Fibroblast of skin of left quadriceps (primary cell): Measurements from ENCODE around the gene SPATA31D1.
"Not testable (repeated sequence)": the region's sequence is repeated elsewhere in the genome, so short reads cannot be mapped to it uniquely, and the experiment has no call there.

ENCODE experiments used
- DNase-seq, 2 experiments: peaks; one replicate each; pipeline ENCODE4 v3.0.0-alpha.2; 2013; ENCODE audit warnings: low read depth in 2 of 2

Gene SPATA31D1

GRCh38 chr9:81988472-81988871, at the start of gene SPATA31D1:
SPATA31D1 (plus strand) TSS chr9:81988772; CDS start chr9:81988819, 47 bp downstream.
- DNase-seq = not testable (repeated sequence)

- DNase-seq = not testable (repeated sequence)
Observed at GRCh38 chr9:81943393-81943792, 45.2 kb upstream of the SPATA31D1 start, which contains the start of gene SPATA31D3. SPATA31D3 (plus strand) TSS chr9:81943500; CDS start chr9:81943586, 86 bp downstream.

GRCh38 chr9:81948650-81949049, 39.9 kb upstream of the SPATA31D1 start:
- DNase-seq = not testable (repeated sequence)

- DNase-seq = no peak
Observed at GRCh38 chr9:81953096-81953495, 35.5 kb upstream of the SPATA31D1 start.

- no peak for DNase-seq
Observed at GRCh38 chr9:81955625-81956024, 32.9 kb upstream of the SPATA31D1 start.

GRCh38 chr9:81964218-81965171, 24.1 kb upstream of the SPATA31D1 start:
- peak; percentile 57 to 61 for DNase-seq

- DNase-seq = no peak
Observed at GRCh38 chr9:81968026-81968425, 20.5 kb upstream of the SPATA31D1 start.

- DNase-seq = no peak
Observed at GRCh38 chr9:81969971-81970370, 18.6 kb upstream of the SPATA31D1 start.

GRCh38 chr9:81971727-81972126, 16.8 kb upstream of the SPATA31D1 start:
- no peak for DNase-seq

GRCh38 chr9:81974764-81975163, 13.8 kb upstream of the SPATA31D1 start:
- DNase-seq = no peak

- no peak for DNase-seq
Observed at GRCh38 chr9:81976351-81976750, 12.2 kb upstream of the SPATA31D1 start.

GRCh38 chr9:81979196-81979595, 9.4 kb upstream of the SPATA31D1 start:
- no peak for DNase-seq

- peak; percentile 18 to 22 for DNase-seq
Observed at GRCh38 chr9:81980568-81980967, 8.0 kb upstream of the SPATA31D1 start.

- no peak for DNase-seq
Observed at GRCh38 chr9:81981883-81982282, 6.7 kb upstream of the SPATA31D1 start.

GRCh38 chr9:81984928-81985327, 3.6 kb upstream of the SPATA31D1 start:
- no peak for DNase-seq

GRCh38 chr9:81986051-81986450, 2.5 kb upstream of the SPATA31D1 start:
- DNase-seq = no peak

- no peak for DNase-seq
Observed at GRCh38 chr9:81989700-81990099, 1.1 kb downstream of the SPATA31D1 start.

GRCh38 chr9:81993656-81994055, 5.1 kb downstream of the SPATA31D1 start:
- no peak for DNase-seq

- DNase-seq = no peak
Observed at GRCh38 chr9:81999806-82000205, 11.2 kb downstream of the SPATA31D1 start.

- no peak for DNase-seq
Observed at GRCh38 chr9:82010711-82011110, 22.1 kb downstream of the SPATA31D1 start.

- DNase-seq = no peak
Observed at GRCh38 chr9:82011133-82011532, 22.6 kb downstream of the SPATA31D1 start.

GRCh38 chr9:82012276-82012675, 23.7 kb downstream of the SPATA31D1 start:
- no peak for DNase-seq

GRCh38 chr9:82020331-82020730, 31.8 kb downstream of the SPATA31D1 start:
- DNase-seq = no peak
